DMS 273 treated with DMSO at 0.1 percent for 48 hours (cell line): ENCODE data around the gene RPS6KA5.
"Not testable (repeated sequence)": the region's sequence is repeated elsewhere in the genome, so short reads cannot be mapped to it uniquely, and the experiment has no call there.

Experiments used
- DNase-seq: peaks from one replicate; lab custom pipeline; 2025; lab: John Stamatoyannopoulos, UW

RPS6KA5 gene

DNA sequence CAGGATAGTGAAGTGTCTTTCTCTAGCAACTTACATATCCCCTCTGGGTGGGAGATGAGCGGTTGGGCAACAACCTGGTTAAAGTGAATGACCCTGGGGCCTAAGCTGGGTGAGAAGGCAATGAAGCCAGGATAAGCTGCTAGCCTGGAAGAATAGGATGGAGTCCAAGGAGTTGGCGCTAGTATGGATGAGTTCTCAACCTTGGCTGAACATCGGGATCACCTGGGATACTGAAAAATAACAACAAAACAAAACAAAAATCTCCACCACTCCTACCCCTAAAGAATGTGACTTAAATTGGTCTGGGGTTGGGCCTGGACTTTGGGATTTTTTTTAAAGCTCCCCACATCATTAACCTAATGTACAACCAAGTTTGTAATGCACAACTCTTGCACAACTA is 4.8 kb upstream of the RPS6KA5 start:
- DNase-seq = no peak

DNA sequence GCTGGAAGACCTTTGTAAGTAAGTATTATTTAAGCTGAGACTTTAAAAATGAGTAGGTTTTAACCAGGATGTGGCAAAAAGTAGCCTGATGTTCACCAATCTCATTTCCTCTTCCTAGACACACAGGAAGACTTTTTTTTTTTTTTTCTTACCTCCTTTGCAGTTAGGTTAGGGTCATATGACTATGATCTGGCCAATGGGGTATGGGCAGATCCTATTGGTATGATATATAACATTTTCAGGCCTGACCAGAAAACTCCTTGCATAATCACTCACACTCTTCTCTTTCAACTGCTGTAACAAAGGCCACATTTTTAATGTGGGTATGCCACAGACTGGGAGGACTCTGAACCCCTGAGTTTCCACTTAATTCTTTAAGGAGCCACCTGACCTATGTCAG is 2.7 kb upstream of the RPS6KA5 start:
- no peak for DNase-seq

DNA sequence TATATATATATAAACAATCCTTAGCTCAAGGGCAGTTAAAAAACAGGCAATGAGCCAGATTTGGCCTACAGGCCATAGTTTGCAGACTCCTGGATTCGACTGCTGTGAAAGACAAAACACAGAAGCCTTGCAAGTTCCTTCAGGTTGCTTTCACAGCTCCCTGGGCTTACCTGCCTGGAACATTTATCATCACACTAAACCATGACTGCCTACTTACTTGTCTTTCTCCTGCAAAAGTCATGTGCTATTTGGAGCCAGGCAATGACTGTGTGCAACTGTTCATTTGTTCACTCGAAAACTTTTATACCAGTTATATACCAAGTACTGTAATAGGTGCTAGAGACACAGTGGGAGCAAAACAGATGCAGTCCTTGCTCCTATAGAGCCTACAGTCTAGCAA is 2.2 kb upstream of the RPS6KA5 start:
- DNase-seq = no peak

DNA sequence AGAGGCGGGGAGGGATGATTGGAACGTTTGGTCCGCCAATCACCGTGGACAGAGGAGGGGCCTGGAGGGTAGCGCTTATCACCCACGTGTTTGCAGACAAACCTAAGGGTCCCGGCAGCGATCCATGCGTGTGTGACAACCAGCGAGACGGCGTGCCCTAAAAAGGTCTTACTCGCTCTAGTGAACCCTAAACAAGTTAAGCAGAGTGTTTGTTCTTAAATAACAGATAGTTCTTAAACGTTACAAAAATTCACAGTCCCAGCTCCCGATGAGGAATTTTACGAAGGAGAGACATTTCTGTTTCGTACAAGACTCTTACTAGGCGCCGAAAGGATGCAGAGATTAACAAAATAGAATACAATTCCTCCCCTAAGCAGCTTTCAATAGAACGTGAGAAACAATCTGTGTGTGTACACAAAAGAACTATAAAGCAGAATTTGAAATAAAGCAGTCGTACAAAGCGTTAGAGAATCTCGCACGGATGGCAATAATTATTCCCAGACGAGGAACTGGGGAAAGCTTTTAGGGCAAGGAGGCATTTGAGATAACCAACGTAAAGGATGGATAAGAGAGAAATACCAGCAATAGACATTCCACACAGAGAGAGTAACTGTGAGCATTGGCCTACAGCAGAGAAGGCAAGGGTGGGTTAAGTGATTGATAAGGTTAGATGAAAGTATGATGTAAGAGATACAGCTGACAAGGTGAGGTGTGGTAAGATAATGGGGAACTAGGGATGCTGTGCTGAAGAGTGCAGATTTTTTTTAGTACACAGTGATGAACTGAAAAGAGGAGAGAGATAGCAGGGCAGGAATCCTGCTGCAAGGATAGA is 831 bp upstream of the RPS6KA5 start:
- no peak for DNase-seq

DNA sequence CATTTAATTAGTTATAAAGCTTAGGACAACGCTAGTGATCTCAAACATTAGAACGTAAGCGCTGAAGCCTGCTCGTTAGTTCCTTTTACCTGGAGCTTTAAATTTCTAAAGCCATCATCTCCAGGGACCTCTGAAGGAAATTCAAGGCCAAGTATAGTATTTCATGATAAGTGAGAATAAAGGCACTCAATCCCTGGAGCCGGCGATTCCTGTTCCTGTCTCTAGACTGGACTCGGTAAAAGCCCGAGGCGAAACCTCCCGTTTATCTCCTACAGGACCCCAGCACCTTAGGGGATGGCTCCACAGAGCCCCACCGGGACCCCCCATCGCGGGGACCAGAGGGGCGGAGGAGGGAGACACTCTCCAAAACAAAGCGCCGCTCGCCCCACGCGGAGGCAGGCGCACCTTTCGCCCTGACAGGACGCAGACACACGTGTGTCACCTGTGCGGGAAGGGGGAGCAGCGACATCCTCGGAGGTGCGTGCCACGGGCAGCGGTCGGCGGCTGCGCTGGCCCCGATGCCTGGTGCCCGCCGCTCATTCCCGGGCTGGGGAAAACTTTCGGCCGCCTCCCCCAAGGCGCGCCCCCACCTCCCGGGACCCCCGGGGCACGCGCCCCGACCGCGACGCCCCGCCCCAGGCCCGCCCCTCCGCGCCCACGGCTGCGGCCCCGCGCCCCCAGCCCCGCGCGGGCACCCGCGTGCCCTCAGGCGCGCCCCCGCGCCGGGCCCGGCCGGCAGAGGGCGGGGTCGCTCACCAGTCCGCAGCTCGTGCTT is 678 bp downstream of the RPS6KA5 start:
- no peak for DNase-seq

DNA sequence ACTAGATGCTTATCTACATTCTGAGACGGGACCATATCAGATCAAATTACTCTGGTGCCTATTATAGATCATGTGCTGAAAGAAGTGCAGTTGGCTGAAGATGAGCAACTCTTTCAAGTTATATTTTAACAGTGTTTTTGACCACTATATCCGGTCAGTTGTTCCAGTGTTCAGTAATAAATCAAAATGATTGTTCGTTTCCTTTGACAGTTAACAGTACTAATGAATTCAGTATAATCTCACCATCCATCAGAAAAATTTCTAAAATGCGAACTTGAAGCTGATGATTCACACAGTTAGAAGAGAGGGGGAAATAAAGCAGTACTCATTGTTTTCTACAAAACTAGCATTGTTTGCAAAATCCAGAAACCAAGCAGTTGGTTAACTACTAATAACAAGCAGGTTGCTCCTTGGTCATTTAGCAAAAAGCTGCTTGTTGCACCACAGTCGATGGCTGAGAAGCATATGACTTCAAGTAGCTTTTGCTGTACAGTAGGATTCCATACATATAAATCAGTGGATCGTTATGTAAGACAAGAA is 2.3 kb downstream of the RPS6KA5 start:
- no peak for DNase-seq

DNA sequence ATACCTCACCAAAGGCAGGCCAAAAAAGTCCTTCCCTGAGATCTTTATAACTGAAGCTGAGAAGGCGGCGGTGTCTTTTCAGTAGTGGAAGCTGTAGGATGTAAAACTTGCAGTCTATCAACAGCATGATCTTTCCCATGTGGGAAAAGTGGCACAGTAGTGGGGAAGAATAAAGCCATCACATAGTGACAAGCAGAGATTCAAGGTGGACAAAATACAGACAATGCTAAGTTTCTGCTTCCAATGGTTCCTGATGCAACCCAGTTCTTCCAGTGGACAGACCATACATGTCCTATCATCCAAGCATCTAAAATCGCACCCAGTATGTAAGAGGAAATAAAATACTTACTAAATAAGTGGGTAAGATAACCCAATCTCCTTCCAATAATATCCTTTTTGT is 4.1 kb downstream of the RPS6KA5 start:
- no peak for DNase-seq

DNA sequence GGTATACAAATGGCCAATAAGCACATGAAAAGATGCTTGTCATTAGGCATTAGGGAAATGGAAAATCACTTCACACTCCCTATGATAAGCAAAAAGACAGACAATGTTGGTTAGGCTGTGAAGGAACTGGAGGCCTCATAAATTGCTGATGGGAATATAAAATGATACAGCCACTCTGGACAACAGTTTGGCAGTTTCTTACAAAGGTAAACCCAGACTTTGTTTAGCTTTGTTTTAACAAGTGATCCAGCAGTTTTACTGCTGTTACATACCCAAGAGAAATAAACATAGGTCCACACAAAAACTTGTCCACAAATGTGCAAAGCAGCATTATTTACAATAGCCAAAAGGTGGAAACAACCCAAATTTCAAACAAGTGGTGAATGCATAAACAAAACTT is 5.4 kb downstream of the RPS6KA5 start:
- DNase-seq = no peak

DNA sequence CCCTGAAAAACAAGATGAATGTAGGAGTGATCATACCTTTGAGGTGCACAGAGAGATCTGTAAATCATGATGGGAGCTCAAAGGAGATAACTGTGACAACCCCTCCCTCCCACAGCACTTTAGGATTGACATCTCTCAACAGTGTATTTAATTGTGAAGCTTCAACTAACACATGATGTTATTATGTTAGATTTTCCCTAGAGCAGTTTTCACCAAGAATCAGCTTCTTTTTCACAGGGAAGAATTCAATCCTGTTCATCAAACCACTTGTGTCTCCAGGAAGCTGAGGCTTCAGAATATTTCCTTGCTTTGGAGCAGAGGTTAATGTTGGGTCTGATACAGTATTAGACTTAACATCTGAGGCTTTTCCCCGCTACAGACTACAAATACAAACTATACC is 11.8 kb downstream of the RPS6KA5 start:
- no peak for DNase-seq

DNA sequence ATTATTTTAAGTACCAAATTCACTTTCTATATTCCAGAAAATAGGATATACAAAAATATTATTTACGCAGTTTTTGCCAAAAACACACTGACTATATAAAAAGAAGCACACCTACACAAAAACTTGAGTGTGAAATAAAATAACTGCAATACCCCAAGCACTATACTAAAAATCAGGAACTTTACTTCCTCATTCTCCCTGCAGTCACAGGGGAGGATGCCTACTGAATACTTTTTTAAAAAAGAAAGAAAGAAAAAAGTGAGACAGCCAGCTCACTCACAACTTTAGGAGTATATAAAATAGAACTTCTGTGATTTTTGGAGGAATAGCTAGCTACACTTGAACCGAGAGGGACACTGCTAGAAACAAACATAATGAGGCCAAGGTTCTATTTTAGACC is 12.2 kb downstream of the RPS6KA5 start:
- no peak for DNase-seq

DNA sequence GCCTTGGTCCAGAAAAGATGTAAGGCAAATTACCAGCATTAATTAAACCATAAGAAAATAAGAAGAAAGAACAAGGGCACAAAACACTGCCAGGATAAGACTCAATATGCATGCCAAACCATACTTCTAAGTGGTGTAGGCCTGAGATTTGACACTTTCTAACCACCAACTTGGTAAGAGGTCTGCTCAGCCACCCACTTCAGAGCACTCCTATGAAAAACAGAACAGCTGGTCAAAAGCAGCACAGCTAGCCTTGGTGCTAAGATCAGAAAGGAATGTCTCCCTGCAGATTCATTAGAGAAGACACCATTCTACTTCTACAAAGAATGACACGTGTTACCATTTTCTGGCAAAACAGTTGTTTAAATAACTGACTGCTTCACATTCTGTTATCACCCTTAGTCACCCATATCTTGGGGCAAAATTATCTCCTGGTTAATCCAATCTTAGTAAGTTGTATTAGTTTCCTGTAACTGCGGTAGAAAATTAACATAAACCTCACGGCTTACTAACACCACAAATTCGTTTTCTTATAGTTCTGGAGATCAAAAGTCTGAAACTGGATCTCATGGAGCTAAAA is 13.2 kb downstream of the RPS6KA5 start:
- no peak for DNase-seq

DNA sequence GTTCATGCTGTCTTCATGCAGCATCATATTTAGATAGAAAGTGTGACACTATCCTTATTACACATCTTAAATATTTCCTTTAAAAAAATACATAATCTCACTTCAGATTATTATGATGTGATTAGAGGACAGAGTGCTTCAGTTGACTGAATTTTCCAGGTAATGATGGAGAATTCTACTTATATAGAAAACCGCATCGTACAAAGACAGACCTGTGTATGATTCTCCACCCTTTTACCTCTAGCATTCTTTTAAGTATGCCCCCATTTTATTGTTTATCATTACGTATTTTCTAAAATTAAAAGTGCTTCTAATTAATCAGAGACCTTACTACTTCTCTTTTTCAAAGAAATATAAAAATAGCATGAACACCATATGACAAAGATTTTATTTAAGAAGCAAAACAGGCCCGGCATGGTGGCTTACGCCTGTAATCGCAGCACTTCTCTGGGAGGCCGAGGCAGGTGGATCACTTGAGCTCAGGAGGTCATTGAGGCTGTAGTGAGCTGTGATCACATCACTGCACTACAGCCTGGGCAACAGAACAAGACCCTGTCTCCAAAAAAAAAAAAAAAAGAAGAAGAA is 13.9 kb downstream of the RPS6KA5 start:
- DNase-seq = no peak

DNA sequence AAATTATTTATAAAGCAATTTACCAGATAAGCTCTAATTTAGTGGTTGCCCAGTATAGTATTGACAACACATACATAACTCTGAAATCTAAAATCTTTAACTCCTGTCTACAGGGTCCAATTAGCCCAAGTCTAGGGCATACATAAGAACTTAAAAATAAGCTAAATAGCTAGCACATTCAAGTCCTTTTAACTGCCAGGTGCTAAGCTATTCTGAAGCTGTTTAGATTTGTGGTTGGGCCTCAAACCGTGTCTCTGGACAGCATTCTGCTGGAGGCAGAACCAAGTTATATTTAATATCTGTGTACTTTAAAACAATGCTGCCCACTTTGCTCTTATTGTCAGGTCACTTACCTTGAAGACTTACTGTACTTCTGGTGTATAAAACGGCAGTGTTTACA is 19.0 kb downstream of the RPS6KA5 start:
- DNase-seq = no peak

DNA sequence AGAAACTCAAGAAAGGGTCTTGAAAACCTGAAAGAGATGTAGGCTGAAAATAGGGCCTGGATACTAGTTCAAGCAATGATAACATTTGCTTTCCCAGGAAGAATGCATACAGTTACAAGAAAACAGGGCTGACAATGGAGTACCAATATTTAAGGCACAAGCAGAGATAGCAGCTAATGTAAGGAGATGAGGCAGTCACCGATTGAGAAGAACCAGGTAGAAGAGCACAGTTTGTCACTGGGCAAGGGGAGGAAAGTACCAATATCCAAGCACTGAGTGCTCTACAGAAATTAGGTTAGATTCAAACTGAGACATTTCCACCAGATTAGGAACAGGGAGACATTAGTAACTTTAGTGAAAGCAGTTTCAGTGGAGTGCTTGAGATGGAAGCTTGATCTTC is 19.9 kb downstream of the RPS6KA5 start:
- no peak for DNase-seq

DNA sequence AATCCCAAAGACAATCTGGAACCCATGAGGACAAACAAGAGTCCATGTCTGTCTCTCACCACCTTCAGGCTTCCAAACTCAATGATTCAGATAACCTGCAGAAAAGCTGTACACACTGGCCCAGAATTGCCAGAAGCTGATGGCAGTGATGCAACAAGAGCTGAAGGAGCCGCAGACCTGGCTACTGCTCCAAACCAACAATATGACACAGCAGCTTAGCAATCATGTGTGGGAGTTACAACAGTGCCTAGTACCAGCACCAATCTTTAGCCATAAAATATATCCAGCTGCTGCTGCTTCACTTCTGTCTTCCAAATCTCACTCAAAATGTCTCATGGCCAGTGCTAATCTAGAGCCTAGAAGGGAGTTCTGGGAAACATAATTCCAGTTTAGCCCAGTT is 22.0 kb downstream of the RPS6KA5 start:
- DNase-seq = no peak

DNA sequence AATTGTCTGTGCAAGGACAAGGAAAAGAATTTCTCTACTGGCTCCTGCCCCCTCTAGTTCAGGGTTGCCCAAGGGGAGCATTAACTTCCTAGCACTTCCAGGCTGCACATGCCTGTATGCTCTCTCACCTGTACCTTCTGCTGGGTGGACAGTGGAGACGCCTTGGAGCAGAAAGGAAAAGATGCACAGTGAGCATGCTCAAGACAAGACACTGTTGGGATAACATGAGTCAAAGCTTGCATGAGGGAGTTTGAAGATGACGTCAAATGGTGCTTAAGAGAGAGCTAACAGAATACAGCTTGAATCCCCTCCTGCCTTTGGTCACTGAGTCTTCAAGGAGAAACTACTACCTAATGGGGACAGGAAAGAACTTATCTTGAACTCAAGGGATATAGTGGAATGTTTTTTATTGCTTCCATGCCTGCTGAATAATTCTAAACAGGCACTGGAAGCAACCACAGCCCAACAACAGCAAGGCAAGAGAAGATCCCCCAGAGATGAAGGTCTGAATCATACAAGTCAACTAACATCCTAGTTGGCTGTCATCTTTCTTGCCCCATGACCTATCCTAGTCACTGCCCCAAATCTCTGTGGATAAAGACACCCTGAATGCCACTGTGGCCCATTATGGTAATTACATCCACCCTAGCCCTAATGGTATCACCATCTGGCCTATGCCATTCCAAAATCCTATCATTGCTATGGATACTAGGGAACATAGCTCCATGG is 23.5 kb downstream of the RPS6KA5 start:
- no peak for DNase-seq

DNA sequence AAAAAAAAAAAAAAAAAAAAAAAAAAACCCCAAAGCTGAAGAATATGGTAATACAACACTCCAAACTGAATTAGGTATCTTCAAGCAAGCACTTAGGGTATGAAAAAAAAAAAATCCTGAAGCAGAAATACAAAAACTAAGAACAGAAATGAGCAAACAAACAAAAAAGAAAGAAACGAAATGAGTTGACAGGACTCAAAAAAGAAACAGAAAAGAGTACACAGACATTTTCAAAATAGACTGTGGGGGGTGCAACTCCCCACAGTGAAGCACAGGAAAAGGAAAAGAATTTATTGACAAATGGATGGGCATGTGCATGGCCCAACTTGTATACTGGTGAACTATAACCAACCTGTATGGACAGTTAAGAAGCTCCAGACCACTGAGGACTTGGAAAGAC is 24.6 kb downstream of the RPS6KA5 start:
- no peak for DNase-seq

DNA sequence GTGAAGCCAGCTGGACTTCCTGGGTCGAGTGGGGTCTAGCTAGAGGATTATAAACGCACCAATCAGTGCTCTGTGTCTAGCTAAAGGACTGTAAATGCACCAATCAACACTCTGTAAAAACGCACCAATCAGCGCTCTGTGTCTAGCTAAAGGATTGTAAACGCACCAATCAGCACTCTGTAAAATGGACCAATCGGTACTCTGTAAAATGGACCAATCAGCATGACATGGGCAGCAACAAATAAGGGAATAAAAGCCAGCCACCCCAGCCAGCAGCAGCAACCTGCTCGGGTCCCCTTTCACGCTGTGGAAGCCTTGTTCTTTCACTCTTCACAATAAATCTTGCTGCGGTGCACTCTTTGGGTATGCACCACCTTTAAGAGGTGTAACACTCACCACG is 26.1 kb downstream of the RPS6KA5 start:
- DNase-seq = not testable (repeated sequence)

DNA sequence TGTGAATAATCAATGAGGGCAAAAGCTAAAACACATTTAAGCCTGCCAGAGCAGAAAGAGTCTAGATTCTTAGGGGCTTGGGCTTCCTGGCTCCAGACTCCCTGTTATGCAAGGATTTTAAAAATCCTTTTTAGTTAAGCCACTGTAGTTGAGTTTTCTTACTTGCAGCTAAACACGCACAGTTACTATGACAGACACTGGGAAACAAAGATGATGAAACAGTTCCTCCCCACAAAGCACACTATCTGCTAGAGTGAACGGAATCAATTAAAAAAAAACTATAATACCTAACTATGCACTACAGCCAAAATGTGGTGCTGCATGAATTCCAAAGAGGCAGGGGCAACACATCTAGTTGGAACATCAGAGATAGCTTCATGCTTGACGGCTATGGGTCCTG is 28.2 kb downstream of the RPS6KA5 start:
- DNase-seq = no peak

DNA sequence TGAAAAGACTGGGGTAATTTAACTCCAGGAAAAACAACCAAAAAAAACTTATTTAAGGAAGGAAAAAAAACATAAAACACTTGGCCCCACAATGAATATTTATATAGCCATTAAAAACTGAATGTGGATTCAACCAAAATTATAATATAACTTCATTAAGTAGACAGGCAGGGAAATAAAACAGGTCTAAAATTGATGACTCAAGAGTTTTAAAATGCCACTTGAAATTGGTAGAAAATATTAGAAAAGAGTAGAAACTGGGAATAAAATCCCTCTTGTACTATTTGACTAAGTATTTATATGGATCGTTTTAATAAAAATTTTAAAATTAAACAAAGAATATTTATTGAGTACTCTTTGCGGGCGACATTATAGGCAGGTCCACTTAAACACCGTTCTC is 28.8 kb downstream of the RPS6KA5 start:
- no peak for DNase-seq

DNA sequence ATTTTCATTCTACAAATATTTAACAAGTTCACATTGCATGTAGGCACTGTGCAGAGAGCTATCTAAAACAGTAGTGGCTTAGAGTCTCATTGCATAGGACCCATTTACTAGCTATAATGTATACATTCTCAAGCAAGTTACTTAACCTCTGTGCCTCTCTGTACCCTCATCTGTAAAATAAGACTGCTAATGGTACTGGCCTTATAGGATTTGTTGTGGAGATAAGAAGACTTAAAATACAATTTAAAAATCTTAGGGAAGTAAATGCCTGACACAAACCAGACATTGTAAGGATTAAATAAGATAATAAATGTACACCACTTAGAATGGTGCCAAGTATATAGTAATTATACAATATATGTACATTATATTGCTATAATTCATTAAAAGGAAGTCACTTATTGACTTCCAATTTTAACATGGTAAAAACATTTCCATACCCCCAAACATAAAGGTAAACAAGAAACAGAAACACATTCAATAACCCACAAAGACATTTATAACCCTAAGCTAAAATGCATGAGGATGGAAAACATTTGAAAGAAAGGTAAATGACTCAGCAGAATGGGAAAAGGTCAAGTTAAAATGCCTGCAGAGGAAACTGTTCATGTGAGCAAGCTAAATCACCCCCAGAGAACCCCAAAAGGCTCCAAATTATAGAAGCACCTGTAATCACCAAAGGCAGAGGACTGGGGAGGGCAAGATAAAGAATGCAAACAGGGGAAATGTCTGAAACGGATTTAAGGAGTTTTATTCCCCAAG is 30.8 kb downstream of the RPS6KA5 start:
- no peak for DNase-seq
